ENCODE measurements around the gene FSCN2. TPM values are rescaled to one million over a fixed set of nuclear protein-coding genes. Genes with fewer than 3 reads are reported as not detected.

FSCN2 gene
- total and polyA plus RNA-seq, 2 donors (not counting 3 experiments of a cell fraction or from before 2014, with no cell fraction given), result 0.32 to 0.71 TPM

DNA sequence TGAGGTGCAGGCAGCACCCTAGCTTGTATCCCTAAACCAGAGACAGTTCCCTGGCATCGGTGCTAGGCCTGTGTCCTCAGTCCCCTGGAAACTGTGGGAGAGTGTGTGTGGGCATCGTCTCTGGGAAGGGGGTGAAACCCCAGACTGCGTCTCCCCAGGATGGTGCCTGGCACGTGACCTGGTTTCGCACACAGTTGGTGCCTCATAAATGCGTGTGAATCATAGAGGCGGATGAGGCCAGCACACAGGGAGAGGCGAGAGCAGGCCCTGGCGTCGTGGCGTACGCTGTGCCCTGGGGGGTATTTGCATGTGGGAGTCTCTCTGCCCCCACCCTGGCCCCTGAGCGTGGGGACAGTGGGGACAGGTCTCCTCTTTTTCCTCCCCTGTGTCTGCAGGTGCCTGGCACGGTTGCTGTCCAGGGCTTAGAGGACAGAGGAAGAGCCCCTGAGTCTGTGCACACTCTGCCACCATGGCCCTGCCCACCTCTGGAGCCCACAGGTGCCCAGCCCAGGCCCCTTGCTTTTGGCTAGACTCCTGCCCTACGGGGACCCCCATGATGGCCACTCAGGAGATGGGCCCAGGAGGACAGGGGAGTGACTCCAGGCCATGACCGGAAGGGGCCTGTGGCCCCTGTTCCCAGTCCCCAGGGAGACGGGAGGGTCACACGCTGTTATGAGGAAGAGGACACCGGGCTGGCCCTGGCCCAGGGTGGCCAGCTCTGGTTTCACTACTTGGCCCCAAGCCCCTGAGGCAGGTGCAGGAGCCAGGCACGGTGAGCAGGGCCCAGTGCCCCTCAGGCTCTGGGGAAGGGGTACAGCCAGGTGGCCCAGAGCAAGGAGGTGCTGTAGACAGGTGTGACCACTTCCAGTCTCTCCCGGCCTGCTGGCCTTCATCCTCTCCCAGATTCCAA, 1.3 kb upstream of the FSCN2 start:
- FAIRE-seq, result no peak
- Histone ChIP-seq H3K9me3 (replicated peaks; ENCODE audit: control insufficient read depth, insufficient read depth, low read length) (no peaks in the 10 kb centered on the region), H3K79me2 (ENCODE audit: control insufficient read depth, insufficient read depth, low read length) (no peaks in the 10 kb centered on the region), H2AFZ (ENCODE audit: low read depth, low read length) (no peak overlapping the region), H3K4me1 (ENCODE audit: control insufficient read depth, extremely low read depth, insufficient read depth, low read length) (no peaks in the 10 kb centered on the region), H3K27ac (ENCODE audit: insufficient read depth, low read depth, low read length) (no peak overlapping the region), H3K4me3 (replicated peaks in 1 of 3; ENCODE audit: insufficient read depth in 1 of 3, low read depth in 1 of 3, low read length in 3 of 3) (no peak overlapping the region), H3K4me2 (ENCODE audit: insufficient read depth, low read length) (no peak overlapping the region), H3K9me1 (replicated peaks; ENCODE audit: control insufficient read depth, extremely low read depth, insufficient read depth, low read length) (no peaks in the 10 kb centered on the region), H4K20me1 (replicated peaks; ENCODE audit: control insufficient read depth, extremely low read depth, insufficient read depth, low read length) (no peaks in the 10 kb centered on the region), H3K9ac (replicated peaks; ENCODE audit: extremely low read depth, insufficient read depth, low read length) (no peak overlapping the region), H3K36me3 (ENCODE audit: control insufficient read depth in 2 of 2, extremely low read depth in 1 of 2, insufficient read depth in 2 of 2, low read length in 2 of 2) (no peaks in the 10 kb centered on the region), H3K27me3 (ENCODE audit: control insufficient read depth in 2 of 2, insufficient read depth in 2 of 2, low read length in 2 of 2) (no peaks in the 10 kb centered on the region)
- intact Hi-C loops (cut with micrococcal nuclease), result no loop called here
- no peak for DNase-seq (ENCODE audit: low read depth, low spot score)
- ChIA-PET CTCF (interaction anchor here (1.1 to 1.2 kb wide), 3 partner anchors 8 to 272 kb away, joined by 3 to 5 read pairs (median 3); no protein-coding TSS in a partner anchor), POLR2A (no interaction called here)
- no peak for TF ChIP-seq EZH2 (IDR thresholded peaks at IDR 0.05; ENCODE audit: borderline replicate concordance, low read depth, low read length, severe bottlenecking)
- TF ChIP-seq JUN (IDR thresholded peaks at IDR 0.05; ENCODE audit: borderline replicate concordance, insufficient read depth, insufficient read length, low read depth), result no peak
- TF ChIP-seq MYC (IDR thresholded peaks at IDR 0.05; ENCODE audit: low read depth, low read length), result no peak
- no peak for TF ChIP-seq FOS (IDR thresholded peaks at IDR 0.05; ENCODE audit: borderline replicate concordance, insufficient read depth, low read length)
- BruUV-seq (replicated peaks), result no TSS peak
- dilution Hi-C loops (cut with MboI; ENCODE audit: extremely low pct_ligation_motif_present, low sequenced_read_pairs), result no loop called here

GRCh38 chr17:81528384-81528650, 140 bp downstream of the FSCN2 start:
- Histone ChIP-seq H3K9me1 (replicated peaks; ENCODE audit: control insufficient read depth, extremely low read depth, insufficient read depth, low read length) (no peaks in the 10 kb centered on the region), H3K9ac (replicated peaks; ENCODE audit: extremely low read depth, insufficient read depth, low read length) (no peak overlapping the region), H3K4me2 (ENCODE audit: insufficient read depth, low read length) (no peak overlapping the region), H2AFZ (ENCODE audit: low read depth, low read length) (no peak overlapping the region), H3K79me2 (ENCODE audit: control insufficient read depth, insufficient read depth, low read length) (no peaks in the 10 kb centered on the region), H3K27ac (ENCODE audit: insufficient read depth, low read depth, low read length) (no peak overlapping the region), H3K9me3 (replicated peaks; ENCODE audit: control insufficient read depth, insufficient read depth, low read length) (no peaks in the 10 kb centered on the region), H3K4me1 (ENCODE audit: control insufficient read depth, extremely low read depth, insufficient read depth, low read length) (no peaks in the 10 kb centered on the region), H3K27me3 (ENCODE audit: control insufficient read depth in 2 of 2, insufficient read depth in 2 of 2, low read length in 2 of 2) (no peaks in the 10 kb centered on the region), H3K36me3 (ENCODE audit: control insufficient read depth in 2 of 2, extremely low read depth in 1 of 2, insufficient read depth in 2 of 2, low read length in 2 of 2) (no peaks in the 10 kb centered on the region), H4K20me1 (replicated peaks; ENCODE audit: control insufficient read depth, extremely low read depth, insufficient read depth, low read length) (no peaks in the 10 kb centered on the region), H3K4me3 (replicated peaks in 1 of 3; ENCODE audit: insufficient read depth in 1 of 3, low read depth in 1 of 3, low read length in 3 of 3) (no peak overlapping the region)
- BruUV-seq (replicated peaks), result no TSS peak
- CTCF ChIA-PET, result interaction anchor here (1.1 to 1.8 kb wide), 2 partner anchors 9 to 73 kb away, joined by 3 to 7 read pairs; no protein-coding TSS in a partner anchor
- intact Hi-C loops (cut with micrococcal nuclease), result no loop called here
- FAIRE-seq (no peak), DNase-seq (ENCODE audit: low read depth, low spot score) (no peak)
- POLR2A ChIA-PET, result no interaction called here
- TF ChIP-seq CTCF (IDR thresholded peaks at IDR 0.05; ENCODE audit: extremely low read depth in 1 of 2, insufficient read depth in 1 of 2, low read depth in 1 of 2, low read length in 2 of 2), result no peak
- TF ChIP-seq JUN (IDR thresholded peaks at IDR 0.05; ENCODE audit: borderline replicate concordance, insufficient read depth, insufficient read length, low read depth), result no peak
- TF ChIP-seq POLR2A (IDR thresholded peaks at IDR 0.05; ENCODE audit: low read depth, low read length), result no peak
- dilution Hi-C loops (cut with MboI; ENCODE audit: extremely low pct_ligation_motif_present, low sequenced_read_pairs), result no loop called here

Measured in endothelial cell of umbilical vein (primary cell).